NCI-H1930 (cell line): ENCODE data around the gene ADGRE1.
"Not testable (repeated sequence)": the region's sequence is repeated elsewhere in the genome, so short reads cannot be mapped to it uniquely, and the experiment has no call there.

ENCODE experiments used
- DNase-seq, 2 experiments: peaks; one replicate each; lab custom pipeline; 2025; lab: John Stamatoyannopoulos, UW

The ADGRE1 gene

GRCh38 chr19:6887316-6887715, at the start of gene ADGRE1:
TSS of gene ADGRE1 (plus strand) at chr19:6887579. CDS start at chr19:6887609, 30 bp downstream.
- DNase-seq, result no peak

GRCh38 chr19:6838062-6838655, 49.2 kb upstream of the ADGRE1 start:
- no peak for DNase-seq

- DNase-seq, result no peak
Observed at GRCh38 chr19:6842871-6843607, 44.3 kb upstream of the ADGRE1 start.

GRCh38 chr19:6847828-6848200, 39.6 kb upstream of the ADGRE1 start:
- DNase-seq, result no peak

GRCh38 chr19:6848986-6849385, 38.4 kb upstream of the ADGRE1 start:
- no peak for DNase-seq

DNA sequence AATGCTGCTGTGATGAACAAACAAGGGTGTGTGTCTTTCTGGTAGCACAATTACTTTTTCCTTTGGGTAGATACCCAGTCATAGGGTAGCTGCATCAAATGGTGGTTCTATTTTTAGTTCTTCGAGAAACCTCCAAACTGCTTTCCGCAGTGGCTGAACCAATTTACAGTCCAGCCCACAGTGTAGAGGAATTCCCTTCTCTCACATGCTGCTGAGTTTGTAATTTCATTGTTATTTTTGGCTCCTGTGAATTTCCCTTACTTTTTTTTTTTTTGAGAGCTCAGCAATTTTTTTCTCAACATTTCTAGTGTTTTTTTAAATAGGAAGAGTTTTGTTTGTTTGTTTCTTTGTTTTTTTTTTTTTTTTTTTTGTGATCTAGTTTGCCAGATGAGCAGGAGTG, 37.5 kb upstream of the ADGRE1 start:
- DNase-seq, result no peak

DNA sequence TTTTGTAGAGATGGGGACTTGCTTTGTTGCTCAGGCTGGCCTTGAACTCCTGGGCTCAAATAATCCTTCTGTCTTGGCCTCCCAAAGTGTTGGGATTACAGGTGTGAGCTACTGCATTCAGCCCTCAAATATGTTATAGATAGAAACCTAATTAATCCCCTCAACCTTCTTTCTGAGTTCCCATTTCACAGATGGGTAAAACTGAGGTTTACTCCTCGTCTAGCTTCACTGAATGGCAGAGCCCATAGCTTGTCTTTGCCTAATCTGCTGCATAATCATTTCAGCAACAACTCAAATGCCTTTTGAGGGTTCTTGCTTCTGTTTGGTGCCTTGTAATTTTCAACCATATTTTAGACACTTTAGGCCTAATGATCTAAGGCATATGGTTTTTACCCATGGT, 36.0 kb upstream of the ADGRE1 start:
- DNase-seq, result no peak

DNA sequence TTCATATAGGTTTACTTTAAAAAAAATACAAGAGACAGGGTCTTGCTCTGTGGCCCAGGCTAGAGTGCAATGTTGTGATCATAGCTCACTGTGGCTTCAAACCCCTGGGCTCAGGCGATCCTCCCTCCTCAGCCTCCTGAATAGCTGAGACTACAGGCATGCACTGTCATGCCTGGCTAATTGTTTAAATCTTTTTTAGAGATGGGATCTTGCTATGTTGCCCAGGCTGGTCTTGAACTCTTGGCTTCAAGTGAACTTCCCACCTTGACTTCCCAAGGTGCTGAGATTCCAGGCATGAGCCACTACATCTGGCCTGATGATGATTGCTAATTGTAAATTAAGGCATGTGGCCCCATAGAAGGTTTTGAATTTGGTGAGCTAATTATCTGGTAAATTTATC, 35.4 kb upstream of the ADGRE1 start:
- DNase-seq, result no peak

- DNase-seq, result no peak
Observed at GRCh38 chr19:6853868-6854267, 33.5 kb upstream of the ADGRE1 start.

GRCh38 chr19:6854758-6855157, 32.6 kb upstream of the ADGRE1 start:
- no peak for DNase-seq

- no peak for DNase-seq
Observed at GRCh38 chr19:6856749-6857372, 30.5 kb upstream of the ADGRE1 start.

- no peak for DNase-seq
Observed at GRCh38 chr19:6861683-6862286, 25.6 kb upstream of the ADGRE1 start.

- peak in 1 of 2 experiments; percentile 59 for DNase-seq
Observed at GRCh38 chr19:6862673-6863078, 24.7 kb upstream of the ADGRE1 start.

DNA sequence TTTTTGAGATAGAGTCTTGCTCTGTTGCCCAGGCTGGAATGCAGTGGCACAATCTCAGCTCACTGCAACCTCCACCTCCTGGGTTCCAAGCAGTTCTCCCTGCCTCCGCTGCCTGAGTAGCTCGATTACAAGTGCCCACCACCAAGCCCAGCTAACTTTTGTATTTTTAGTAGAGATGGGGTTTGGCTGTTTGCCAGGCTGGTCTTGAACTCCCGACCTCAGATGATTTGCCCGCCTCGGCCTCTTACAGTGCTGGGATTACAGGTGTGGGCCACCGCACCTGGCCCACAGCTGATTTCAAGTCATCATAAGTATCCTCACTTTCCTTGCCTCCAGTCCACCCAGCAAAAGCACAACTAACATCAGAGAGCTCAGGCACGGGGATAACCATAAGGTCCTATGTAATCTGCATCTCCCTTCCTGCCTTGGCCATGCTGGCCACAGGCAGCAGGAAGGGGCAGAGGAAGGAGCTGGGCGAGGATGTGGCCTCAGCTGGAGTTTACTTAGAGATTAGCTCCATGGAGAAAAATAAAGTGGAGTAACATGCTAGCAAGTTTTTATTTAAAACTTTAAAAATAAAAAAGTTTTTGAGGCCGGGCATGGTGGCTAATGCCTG, 22.9 kb upstream of the ADGRE1 start:
- DNase-seq, result no peak

DNA sequence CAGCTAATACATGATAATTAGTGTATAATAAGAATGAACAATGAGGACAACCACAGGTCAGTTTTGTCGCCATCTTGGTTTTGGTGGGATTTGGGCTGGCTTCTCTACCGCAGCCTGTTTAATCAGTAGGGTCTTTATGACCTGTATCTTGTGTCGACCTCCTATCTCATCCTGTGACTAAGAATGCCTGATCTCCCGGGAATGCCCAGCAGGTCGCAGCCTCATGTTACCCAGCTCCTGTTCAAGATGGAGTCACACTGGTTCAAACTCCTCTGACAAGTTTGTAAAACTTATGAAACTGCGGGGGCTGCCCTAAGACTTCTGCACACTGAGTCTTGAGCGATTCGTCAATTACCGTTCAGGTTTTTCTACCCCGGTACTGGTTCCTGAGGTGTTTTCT, 21.5 kb upstream of the ADGRE1 start:
- DNase-seq, result no peak

DNA sequence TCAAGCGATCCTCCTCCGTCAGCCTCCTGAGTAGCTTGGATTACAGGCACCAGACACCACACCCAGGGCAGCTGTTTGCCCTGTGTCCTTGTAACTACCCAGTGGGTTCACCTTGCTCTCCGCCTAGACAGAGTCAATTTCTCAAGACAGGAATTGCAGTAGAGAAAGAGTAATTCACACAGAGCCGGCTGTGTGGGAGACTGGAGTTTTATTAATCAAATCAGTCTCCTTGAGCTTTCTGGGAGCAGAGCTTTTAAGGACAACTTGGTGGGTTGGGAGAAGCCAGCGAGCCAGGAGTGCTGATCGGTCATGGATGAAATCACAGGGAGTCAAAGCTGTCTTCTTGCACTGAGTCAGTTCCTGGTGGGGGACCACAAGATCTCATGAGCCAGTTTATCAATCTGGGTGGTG, 20.6 kb upstream of the ADGRE1 start:
- DNase-seq, result no peak

GRCh38 chr19:6868351-6868750, 19.0 kb upstream of the ADGRE1 start:
- DNase-seq, result no peak

- not testable (repeated sequence) for DNase-seq
Observed at GRCh38 chr19:6869151-6869882, 18.1 kb upstream of the ADGRE1 start.

GRCh38 chr19:6873708-6874431, 13.5 kb upstream of the ADGRE1 start:
- DNase-seq, result no peak

DNA sequence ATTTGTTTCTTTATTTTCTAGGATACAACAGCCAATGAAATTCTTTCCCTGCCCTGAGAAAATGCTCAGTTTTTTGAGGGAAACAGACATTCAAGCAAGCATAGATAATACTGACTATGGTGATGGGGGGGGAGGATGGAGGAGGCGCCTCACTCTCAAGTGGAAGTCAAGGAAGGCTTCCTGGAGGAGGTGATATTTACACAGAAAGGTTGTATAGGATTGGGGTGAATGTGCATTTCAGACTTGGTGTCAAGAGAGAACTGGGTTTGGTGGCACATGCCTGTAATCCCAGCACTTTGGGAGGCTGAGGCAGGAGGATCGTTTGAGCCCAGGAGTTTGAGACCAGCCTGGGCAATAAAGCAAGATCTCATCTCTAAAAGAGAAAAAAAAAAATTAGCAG, 12.2 kb upstream of the ADGRE1 start:
- DNase-seq, result no peak

- DNase-seq, result no peak
Observed at GRCh38 chr19:6876748-6877147, 10.6 kb upstream of the ADGRE1 start.
